ENCODE measurements around the gene CAPG. TPM values are rescaled to one million over a fixed set of nuclear protein-coding genes. Genes with fewer than 3 reads are reported as not detected.

CAPG gene
- total and polyA plus RNA-seq, 9 of the 15 experiments (the other 6 are each of a cell fraction or from before 2014, with no cell fraction given): 10.6 to 90.4 (median 56.0) TPM

GRCh38 chr2:85399183-85399455 lies 11.0 kb downstream of the CAPG start:
- ATAC-seq (peak; percentile 15; the same call in 2 of the 3 replicates), DNase-seq (ENCODE audit: extremely low read depth in 1 of 4, low spot score in 3 of 4) (no peak), FAIRE-seq (no peak)
- peaks cover 2% of the 10 kb centered on the region; the same call in 1 of the 3 replicates for H3K36me3 ChIP-seq (ENCODE audit: control insufficient read depth, insufficient read depth, low read length)
- H3K9me3 ChIP-seq (replicated peaks; ENCODE audit: control insufficient read depth, insufficient read depth, low read depth, low read length): no peaks in the 10 kb centered on the region; the same call in 1 of the 2 replicates
- WGBS (ENCODE audit: insufficient coverage, low coverage, missing lambda C conversion rate): 62% methylated on average over 8 of the region's 8 CpGs
- H3K4me2 ChIP-seq (ENCODE audit: insufficient read depth, low read length): no peak overlapping the region
- H3K9me1 ChIP-seq (ENCODE audit: control insufficient read depth, insufficient read depth, low read length): no peaks in the 10 kb centered on the region
- intact Hi-C loops (cut with micrococcal nuclease): no loop called here
- BruUV-seq (replicated peaks): no TSS peak
- H2AFZ ChIP-seq (ENCODE audit: low read depth, low read length): no peak overlapping the region
- ChIA-PET POLR2A (interaction anchor here (0.6 to 63.9 kb wide), 3 partner anchors 74 to 146 kb away, joined by 3 to 1576 read pairs (median 4); partner anchors contain the start of gene MAT2A), CTCF (ENCODE audit: low intra/inter-chr PET ratio) (no interaction called here)
- no peak for TF ChIP-seq NR1H2 (CRISPR knock-in tag; IDR thresholded peaks at IDR 0.05)
- no peak for TF ChIP-seq U2AF1 (optimal IDR thresholded peaks at IDR 0.05; ENCODE audit: low read depth, low read length)
- no peak for TF ChIP-seq TEAD1 (CRISPR knock-in tag; IDR thresholded peaks at IDR 0.05)
- TF ChIP-seq, protein P1, sequence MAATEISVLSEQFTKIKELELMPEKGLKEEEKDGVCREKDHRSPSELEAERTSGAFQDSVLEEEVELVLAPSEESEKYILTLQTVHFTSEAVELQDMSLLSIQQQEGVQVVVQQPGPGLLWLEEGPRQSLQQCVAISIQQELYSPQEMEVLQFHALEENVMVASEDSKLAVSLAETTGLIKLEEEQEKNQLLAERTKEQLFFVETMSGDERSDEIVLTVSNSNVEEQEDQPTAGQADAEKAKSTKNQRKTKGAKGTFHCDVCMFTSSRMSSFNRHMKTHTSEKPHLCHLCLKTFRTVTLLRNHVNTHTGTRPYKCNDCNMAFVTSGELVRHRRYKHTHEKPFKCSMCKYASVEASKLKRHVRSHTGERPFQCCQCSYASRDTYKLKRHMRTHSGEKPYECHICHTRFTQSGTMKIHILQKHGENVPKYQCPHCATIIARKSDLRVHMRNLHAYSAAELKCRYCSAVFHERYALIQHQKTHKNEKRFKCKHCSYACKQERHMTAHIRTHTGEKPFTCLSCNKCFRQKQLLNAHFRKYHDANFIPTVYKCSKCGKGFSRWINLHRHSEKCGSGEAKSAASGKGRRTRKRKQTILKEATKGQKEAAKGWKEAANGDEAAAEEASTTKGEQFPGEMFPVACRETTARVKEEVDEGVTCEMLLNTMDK (IDR thresholded peaks at IDR 0.05; ENCODE audit: borderline replicate concordance, insufficient read depth, low read depth, low read length, poor library complexity, severe bottlenecking): no peak
- no peak for TF ChIP-seq ZBTB11 (CRISPR knock-in tag; IDR thresholded peaks at IDR 0.05)
- TF ChIP-seq ZNF589 (CRISPR knock-in tag; IDR thresholded peaks at IDR 0.05; ENCODE audit: low read depth): no peak
- no peak for TF ChIP-seq ZNF644 (tag; IDR thresholded peaks at IDR 0.05; ENCODE audit: low read depth)
- TF ChIP-seq DACH1 (IDR thresholded peaks at IDR 0.05; ENCODE audit: partially characterized antibody): no peak
- no peak for TF ChIP-seq SMAD2 (IDR thresholded peaks at IDR 0.05; ENCODE audit: low read depth, low read length)
- no peak for TF ChIP-seq SMARCC2 (IDR thresholded peaks at IDR 0.05; ENCODE audit: low read depth)
- in situ Hi-C loops (cut with MboI): no loop called here
- H3K9ac ChIP-seq (ENCODE audit: insufficient read depth in 1 of 2, low read depth in 2 of 2, low read length in 2 of 2): peak overlapping the region in 1 of 2 experiments; percentile 61; a peak in 1 of 4 replicates
- H3K4me3 ChIP-seq: no peak overlapping the region
- H4K20me1 ChIP-seq (replicated peaks; ENCODE audit: control insufficient read depth, insufficient read depth, low read length): no peaks in the 10 kb centered on the region
- peaks cover 0 to 7% of the 10 kb centered on the region in 2 experiments; a peak in 1 of 5 replicates for H3K4me1 ChIP-seq (replicated peaks in 1 of 2; ENCODE audit: control insufficient read depth in 2 of 2, insufficient read depth in 2 of 2, low read length in 2 of 2)
- no peaks in the 10 kb centered on the region for H3K27me3 ChIP-seq (ENCODE audit: control insufficient read depth in 2 of 2, insufficient read depth in 2 of 2, low read length in 2 of 2)
- H3K27ac ChIP-seq (ENCODE audit: extremely low read depth, low read depth, low read length): no peak overlapping the region
- no peaks in the 10 kb centered on the region for H3K79me2 ChIP-seq (ENCODE audit: control insufficient read depth, insufficient read depth, low read length)
